ENCODE measurements around the gene FOLR2. TPM values are rescaled to one million over a fixed set of nuclear protein-coding genes. Genes with fewer than 3 reads are reported as not detected.
"Not testable (repeated sequence)": the region's sequence is repeated elsewhere in the genome, so short reads cannot be mapped to it uniquely, and the experiment has no call there.

FOLR2 gene
- total and polyA plus RNA-seq, 4 donors: 9.4 to 31.5 (median 16.7) TPM

GRCh38 chr11:72195518-72196270 lies 20.9 kb upstream of the FOLR2 start:
- H3K27me3 ChIP-seq (ENCODE audit: control insufficient read depth in 4 of 4, insufficient read depth in 4 of 4, low read length in 3 of 4): no peaks in the 10 kb centered on the region
- H3K36me3 ChIP-seq (ENCODE audit: control insufficient read depth in 4 of 4, insufficient read depth in 3 of 4, low read depth in 1 of 4, low read length in 3 of 4): no peaks in the 10 kb centered on the region
- H3K9me3 ChIP-seq (ENCODE audit: control insufficient read depth in 4 of 4, low read length in 3 of 4): no peaks in the 10 kb centered on the region
- H3K9ac ChIP-seq (ENCODE audit: low read depth in 1 of 2, low read length in 2 of 2): no peak overlapping the region
- TF ChIP-seq REST (IDR thresholded peaks at IDR 0.05) (no peak), ZBTB33 (IDR thresholded peaks at IDR 0.05) (no peak), SP1 (IDR thresholded peaks at IDR 0.05) (no peak), RAD21 (IDR thresholded peaks at IDR 0.05) (no peak), YY1 (IDR thresholded peaks at IDR 0.05) (no peak), FOXA1 (IDR thresholded peaks at IDR 0.05) (no peak), EGR1 (IDR thresholded peaks at IDR 0.05; ENCODE audit: low read depth in 2 of 2) (no peak), GABPA (IDR thresholded peaks at IDR 0.05 in 1 of 2, conservative IDR thresholded peaks at IDR 0.05 in 1 of 2) (no peak), RXRA (IDR thresholded peaks at IDR 0.05) (no peak), FOXA2 (IDR thresholded peaks at IDR 0.05) (no peak), MAX (IDR thresholded peaks at IDR 0.05) (no peak), NR2F2 (IDR thresholded peaks at IDR 0.05) (no peak), JUND (IDR thresholded peaks at IDR 0.05) (no peak), CTCF (IDR thresholded peaks at IDR 0.05; ENCODE audit: low read depth, low read length, missing input control) (no peak), HNF4G (IDR thresholded peaks at IDR 0.05) (no peak), HNF4A (conservative IDR thresholded peaks at IDR 0.05) (no peak), ATF3 (IDR thresholded peaks at IDR 0.05) (no peak), TAF1 (conservative IDR thresholded peaks at IDR 0.05) (no peak)
- no peaks in the 10 kb centered on the region for H3K4me1 ChIP-seq (ENCODE audit: control insufficient read depth in 4 of 4, insufficient read depth in 4 of 4, low read length in 3 of 4)
- no peak for DNase-seq (ENCODE audit: low spot score)
- WGBS: 92% methylated on average over 12 of the region's 12 CpGs
- no peak overlapping the region for H3K27ac ChIP-seq (ENCODE audit: low read depth in 1 of 2, low read length in 2 of 2)
- H3K4me3 ChIP-seq (ENCODE audit: low read depth in 1 of 3, low read length in 3 of 3): no peak overlapping the region

GRCh38 chr11:72201445-72201844 lies 15.1 kb upstream of the FOLR2 start:
- not testable (repeated sequence) for H3K4me1 ChIP-seq (ENCODE audit: control insufficient read depth in 4 of 4, insufficient read depth in 4 of 4, low read length in 3 of 4); H3K9ac ChIP-seq (ENCODE audit: low read depth in 1 of 2, low read length in 2 of 2); DNase-seq (ENCODE audit: low spot score); H3K27ac ChIP-seq (ENCODE audit: low read depth in 1 of 2, low read length in 2 of 2); H3K27me3 ChIP-seq (ENCODE audit: control insufficient read depth in 4 of 4, insufficient read depth in 4 of 4, low read length in 3 of 4); H3K4me3 ChIP-seq (ENCODE audit: low read depth in 1 of 3, low read length in 3 of 3); H3K36me3 ChIP-seq (ENCODE audit: control insufficient read depth in 4 of 4, insufficient read depth in 3 of 4, low read depth in 1 of 4, low read length in 3 of 4); H3K9me3 ChIP-seq (ENCODE audit: control insufficient read depth in 4 of 4, low read length in 3 of 4)
- WGBS: 95% methylated on average over 42 of the region's 43 CpGs
